Subcutaneous adipose tissue (tissue), 4 donors: Measurements from ENCODE around the gene HSD11B2. TPM values are rescaled to one million over a fixed set of nuclear protein-coding genes. Genes with fewer than 3 reads are reported as not detected.

Source experiments
- CTCF ChIP-seq: fragments of 450-650 bp; IDR thresholded peaks from one replicate; pipeline ENCODE4 v1.5.1; 2016; ENCODE audit warnings: low read depth, mild to moderate bottlenecking, control low read depth, antibody characterized with exemption, moderate library complexity
- total RNA-seq, 4 donors: library from RNA; depleted of rRNA; stranded (reverse); fragments of >200 nt; gene quantifications; one replicate each; pipeline ENCODE4 v1.1.0, GENCODE V29; 2016

Gene HSD11B2
- total RNA-seq, 4 donors from 2014 or later: 0.22 to 1.3 (median 0.51) TPM; not detected in 1

- TF ChIP-seq CTCF: no peak
These were observed 32.9 kb upstream of the HSD11B2 start for GRCh38 chr16:67397812-67398545.

DNA sequence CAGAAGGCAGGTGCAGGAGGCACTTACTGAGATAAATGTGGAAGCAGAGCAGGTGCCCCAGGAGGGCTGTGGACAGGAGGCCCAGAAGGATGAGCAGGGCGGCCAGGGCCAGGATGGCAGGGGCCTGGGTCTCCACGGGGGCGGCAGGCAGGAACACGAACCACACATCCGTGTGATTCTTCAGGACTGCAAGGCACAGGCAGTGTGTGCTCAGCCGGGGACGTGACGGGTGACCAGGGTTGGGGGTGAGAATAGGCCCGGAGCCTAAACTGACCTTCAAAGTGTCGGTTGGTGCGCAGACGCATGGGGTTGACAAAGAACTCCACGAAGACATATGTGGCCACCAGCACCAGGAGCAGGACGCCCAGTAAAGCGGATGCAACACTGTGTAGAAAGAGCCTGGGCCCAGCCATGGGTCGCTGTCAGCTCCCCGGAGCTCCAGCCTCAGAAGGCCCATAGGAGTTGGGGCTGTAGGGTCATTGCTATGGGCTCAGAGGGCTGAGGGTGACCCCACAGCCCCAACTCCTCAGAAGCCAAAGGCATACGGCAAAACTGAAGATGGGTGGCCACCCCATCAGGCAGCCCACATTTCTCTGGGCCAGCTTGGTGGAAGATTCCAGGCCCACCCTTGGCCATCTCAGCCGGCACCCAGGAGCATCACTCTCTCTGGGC lies 32.2 kb upstream of the HSD11B2 start:
- TF ChIP-seq CTCF: no peak

DNA sequence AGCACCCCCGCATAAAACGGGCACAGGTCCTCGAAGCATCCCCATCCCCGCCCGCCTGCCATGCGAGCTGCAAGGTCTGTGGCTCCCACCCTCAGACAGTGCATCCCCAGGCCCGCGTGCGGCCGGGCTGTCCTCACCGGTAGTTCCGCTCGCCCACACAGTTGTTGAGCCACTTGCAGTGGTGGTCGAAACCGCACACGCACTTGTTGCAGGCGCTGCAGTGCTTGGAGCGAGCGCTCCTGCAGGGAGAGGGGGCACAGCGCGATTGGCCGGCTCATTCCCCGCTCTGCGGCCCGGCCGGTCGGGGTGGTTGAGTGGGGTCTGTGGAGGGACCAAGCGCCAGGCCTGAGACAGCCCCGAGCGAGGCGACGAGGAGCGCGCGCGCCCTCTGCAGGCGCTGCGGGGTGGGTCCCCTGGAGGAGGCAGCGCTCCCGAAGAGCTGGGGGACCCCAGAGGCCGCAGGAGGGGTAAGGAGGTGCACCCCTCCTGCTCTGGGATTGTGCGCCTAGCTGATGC lies 31.6 kb upstream of the HSD11B2 start:
- TF ChIP-seq CTCF: no peak

- TF ChIP-seq CTCF: no peak
These were observed 30.9 kb upstream of the HSD11B2 start for GRCh38 chr16:67399749-67400704.

GRCh38 chr16:67400901-67401300 lies 30.0 kb upstream of the HSD11B2 start:
- no peak for TF ChIP-seq CTCF

- TF ChIP-seq CTCF: no peak
These were observed 26.9 kb upstream of the HSD11B2 start for GRCh38 chr16:67403976-67404555.
